Astrocyte (in vitro differentiated cells and primary cell): ENCODE data around the gene SETD7. TPM values are rescaled to one million over a fixed set of nuclear protein-coding genes. Genes with fewer than 3 reads are reported as not detected.

Experiments used
- DNase-seq: peaks from one replicate; pipeline ENCODE4 v3.0.0-alpha.2; 2010; ENCODE audit warnings: low read depth
- FAIRE-seq: peaks from 2 replicates; lab custom pipeline; 2011; peaks lifted over from hg19 to GRCh38; lab: Jason Lieb, UNC
- H2AFZ ChIP-seq: 2 replicates; pipeline ENCODE4 v1.6.0; 2012; ENCODE audit warnings: low read depth, low read length, inconsistent platforms
- H3K27ac ChIP-seq: 2 replicates; pipeline ENCODE4 v1.5.1; 2011; ENCODE audit warnings: low read depth, low read length, inconsistent platforms
- H3K27me3 ChIP-seq: 2 replicates; pipeline ENCODE4 v1.6.0; 2011; ENCODE audit warnings: low read length, inconsistent platforms; ENCODE audit not compliant: insufficient read depth
- H3K36me3 ChIP-seq: 2 replicates; pipeline ENCODE4 v1.5.1; 2011; ENCODE audit warnings: low read length, inconsistent platforms; ENCODE audit not compliant: insufficient read depth
- H3K4me1 ChIP-seq: 2 replicates; pipeline ENCODE4 v1.5.1; 2011; ENCODE audit warnings: low read length, inconsistent platforms; ENCODE audit not compliant: insufficient read depth
- H3K4me2 ChIP-seq: 2 replicates; pipeline ENCODE4 v1.6.0; 2012; ENCODE audit warnings: low read length, inconsistent platforms
- H3K4me3 ChIP-seq: 2 replicates; pipeline ENCODE4 v1.5.1; 2011; ENCODE audit warnings: low read depth, mild to moderate bottlenecking, low read length, inconsistent platforms; ENCODE audit not compliant: insufficient read depth
- H3K79me2 ChIP-seq: 2 replicates; pipeline ENCODE4 v1.6.0; 2012; ENCODE audit warnings: mild to moderate bottlenecking, low read length, inconsistent platforms; ENCODE audit not compliant: insufficient read depth
- H3K9ac ChIP-seq: 2 replicates; pipeline ENCODE4 v1.6.0; 2012; ENCODE audit warnings: mild to moderate bottlenecking, low read length, inconsistent platforms
- H3K9me3 ChIP-seq: 2 replicates; pipeline ENCODE4 v1.5.1; 2012; ENCODE audit warnings: low read depth, mild to moderate bottlenecking, low read length, inconsistent platforms; ENCODE audit not compliant: insufficient read depth
- H4K20me1 ChIP-seq: 2 replicates; pipeline ENCODE4 v1.6.0; 2012; ENCODE audit warnings: low read length, inconsistent platforms; ENCODE audit not compliant: insufficient read depth
- H3K27ac Mint-ChIP-seq: one replicate; pipeline ENCODE4 v1.8.0; 2021; ENCODE audit warnings: mild to moderate bottlenecking, mixed read lengths; ENCODE audit not compliant: unreplicated experiment
- H3K27me3 Mint-ChIP-seq: one replicate; pipeline ENCODE4 v1.8.0; 2021; ENCODE audit warnings: low read depth, mixed read lengths; ENCODE audit not compliant: unreplicated experiment
- H3K36me3 Mint-ChIP-seq: one replicate; pipeline ENCODE4 v1.8.0; 2021; ENCODE audit warnings: low read depth, mixed read lengths; ENCODE audit not compliant: unreplicated experiment
- H3K4me1 Mint-ChIP-seq: one replicate; pipeline ENCODE4 v1.8.0; 2021; ENCODE audit warnings: low read depth, mixed read lengths; ENCODE audit not compliant: unreplicated experiment
- H3K4me3 Mint-ChIP-seq: one replicate; pipeline ENCODE4 v1.8.0; 2021; ENCODE audit warnings: mild to moderate bottlenecking, moderate library complexity, mixed read lengths; ENCODE audit not compliant: unreplicated experiment
- H3K9me3 Mint-ChIP-seq: one replicate; pipeline ENCODE4 v1.8.0; 2021; ENCODE audit warnings: mild to moderate bottlenecking, mixed read lengths; ENCODE audit not compliant: unreplicated experiment
- CTCF ChIP-seq: IDR thresholded peaks from 2 replicates; pipeline ENCODE4 v1.5.1; 2011; ENCODE audit warnings: low read depth, mild to moderate bottlenecking, inconsistent platforms, low read length, moderate library complexity; ENCODE audit not compliant: insufficient read depth
- EZH2 ChIP-seq: IDR thresholded peaks from 2 replicates; pipeline ENCODE4 v1.6.1; 2012; ENCODE audit warnings: mild to moderate bottlenecking, low read length, inconsistent platforms; ENCODE audit not compliant: insufficient read depth
- total RNA-seq: library from RNA; stranded (reverse); gene quantifications from 2 replicates; pipeline ENCODE4 v1.2.1, GENCODE V29; 2021

The SETD7 gene
- total RNA-seq, 1 donor from 2014 or later, result 55.0 TPM

GRCh38 chr4:139600662-139601061, 44.6 kb upstream of the SETD7 start:
- TF ChIP-seq CTCF (no peak), EZH2 (no peak)
- FAIRE-seq, result no peak
- no peaks in the 10 kb centered on the region for H3K36me3 Mint-ChIP-seq
- no peak overlapping the region for H3K4me3 ChIP-seq
- H3K9me3 ChIP-seq, result peaks cover 4% of the 10 kb centered on the region
- no peaks in the 10 kb centered on the region for H3K79me2 ChIP-seq
- no peak overlapping the region for H3K9ac ChIP-seq
- no peaks in the 10 kb centered on the region for H4K20me1 ChIP-seq
- H3K4me3 Mint-ChIP-seq, result no peak overlapping the region
- no peaks in the 10 kb centered on the region for H3K36me3 ChIP-seq
- H3K27me3 Mint-ChIP-seq, result peaks cover 3% of the 10 kb centered on the region
- H2AFZ ChIP-seq, result no peak overlapping the region
- H3K27me3 ChIP-seq, result no peaks in the 10 kb centered on the region
- peaks cover 8% of the 10 kb centered on the region for H3K9me3 Mint-ChIP-seq
- no peak for DNase-seq
- H3K4me1 ChIP-seq, result peaks cover 10% of the 10 kb centered on the region
- H3K4me2 ChIP-seq, result no peak overlapping the region
- no peak overlapping the region for H3K27ac ChIP-seq
- H3K27ac Mint-ChIP-seq, result peak overlapping the region; percentile 26
- H3K4me1 Mint-ChIP-seq, result peaks cover 27% of the 10 kb centered on the region

GRCh38 chr4:139599594-139600374, 43.8 kb upstream of the SETD7 start:
- no peak for FAIRE-seq
- TF ChIP-seq CTCF (no peak), EZH2 (no peak)
- Histone ChIP-seq H4K20me1 (no peaks in the 10 kb centered on the region), H3K27ac (no peak overlapping the region), H3K9ac (no peak overlapping the region), H3K4me3 (no peak overlapping the region), H3K27me3 (no peaks in the 10 kb centered on the region), H3K4me1 (peaks cover 10% of the 10 kb centered on the region), H2AFZ (no peak overlapping the region), H3K79me2 (no peaks in the 10 kb centered on the region), H3K4me2 (no peak overlapping the region), H3K36me3 (no peaks in the 10 kb centered on the region), H3K9me3 (peaks cover 4% of the 10 kb centered on the region)
- H3K27ac Mint-ChIP-seq, result no peak overlapping the region
- peaks cover 30% of the 10 kb centered on the region for H3K4me1 Mint-ChIP-seq
- no peak overlapping the region for H3K4me3 Mint-ChIP-seq
- DNase-seq, result peak; percentile 70
- no peaks in the 10 kb centered on the region for H3K27me3 Mint-ChIP-seq
- peaks cover 8% of the 10 kb centered on the region for H3K9me3 Mint-ChIP-seq
- H3K36me3 Mint-ChIP-seq, result no peaks in the 10 kb centered on the region

GRCh38 chr4:139599076-139599475, 43.1 kb upstream of the SETD7 start:
- Mint-ChIP-seq H3K27ac (no peak overlapping the region), H3K36me3 (no peaks in the 10 kb centered on the region), H3K9me3 (peaks cover 8% of the 10 kb centered on the region), H3K4me3 (no peak overlapping the region), H3K4me1 (peaks cover 26% of the 10 kb centered on the region), H3K27me3 (no peaks in the 10 kb centered on the region)
- Histone ChIP-seq H3K9me3 (peaks cover 4% of the 10 kb centered on the region), H3K79me2 (no peaks in the 10 kb centered on the region), H3K27ac (no peak overlapping the region), H3K4me2 (no peak overlapping the region), H3K4me1 (peaks cover 10% of the 10 kb centered on the region), H3K9ac (no peak overlapping the region), H3K36me3 (no peaks in the 10 kb centered on the region), H3K4me3 (no peak overlapping the region), H3K27me3 (no peaks in the 10 kb centered on the region), H4K20me1 (no peaks in the 10 kb centered on the region), H2AFZ (no peak overlapping the region)
- FAIRE-seq (no peak), DNase-seq (no peak)
- TF ChIP-seq CTCF, result no peak
- no peak for TF ChIP-seq EZH2
